ENCODE results near the gene NCDN. TPM values are rescaled to one million over a fixed set of nuclear protein-coding genes. Genes with fewer than 3 reads are reported as not detected.
"Not testable (repeated sequence)": the region's sequence is repeated elsewhere in the genome, so short reads cannot be mapped to it uniquely, and the experiment has no call there.

NCDN gene
- total RNA-seq, 1 donor from 2014 or later: 34.0 TPM

DNA sequence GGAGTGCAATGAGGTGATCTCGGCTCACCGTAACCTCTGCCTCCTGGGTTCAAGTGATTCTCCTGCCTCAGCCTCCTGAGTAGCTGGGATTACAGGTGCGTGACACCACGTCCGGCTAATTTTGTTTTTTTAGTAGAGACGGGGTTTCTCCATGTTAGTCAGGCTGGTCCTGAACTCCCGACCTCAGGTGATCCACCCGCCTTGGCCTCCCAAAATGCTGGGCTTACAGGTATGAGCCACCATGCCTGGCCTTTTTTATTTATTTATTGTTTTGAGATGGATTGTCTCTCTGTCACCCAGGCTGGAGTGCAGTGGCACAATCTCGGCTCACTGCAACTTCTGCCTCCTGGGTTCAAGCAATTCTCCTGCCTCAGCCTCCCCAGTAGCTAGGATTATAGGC is 24.0 kb downstream of the NCDN start:
- H3K27ac Mint-ChIP-seq; DNase-seq; H3K4me1 Mint-ChIP-seq; H3K27me3 Mint-ChIP-seq; H3K4me3 Mint-ChIP-seq; H3K36me3 Mint-ChIP-seq (ENCODE audit: low read depth); intact Hi-C loops (cut with micrococcal nuclease); H3K9me3 Mint-ChIP-seq: not testable (repeated sequence)

GRCh38 chr1:35585281-35585680 is 27.7 kb downstream of the NCDN start:
- Mint-ChIP-seq H3K4me1 (no peaks in the 10 kb centered on the region), H3K9me3 (no peaks in the 10 kb centered on the region), H3K27ac (no peak overlapping the region), H3K27me3 (no peaks in the 10 kb centered on the region), H3K4me3 (no peak overlapping the region), H3K36me3 (ENCODE audit: low read depth) (no peaks in the 10 kb centered on the region)
- no peak for DNase-seq
- intact Hi-C loops (cut with micrococcal nuclease): no loop called here

GRCh38 chr1:35585805-35586204 is 28.2 kb downstream of the NCDN start:
- H3K36me3 Mint-ChIP-seq (ENCODE audit: low read depth); H3K4me1 Mint-ChIP-seq; H3K4me3 Mint-ChIP-seq; H3K9me3 Mint-ChIP-seq; DNase-seq; H3K27me3 Mint-ChIP-seq; intact Hi-C loops (cut with micrococcal nuclease); H3K27ac Mint-ChIP-seq: not testable (repeated sequence)

GRCh38 chr1:35586808-35587207 is 29.2 kb downstream of the NCDN start:
- no peaks in the 10 kb centered on the region for H3K4me1 Mint-ChIP-seq
- no peak for DNase-seq
- no peaks in the 10 kb centered on the region for H3K36me3 Mint-ChIP-seq (ENCODE audit: low read depth)
- intact Hi-C loops (cut with micrococcal nuclease): no loop called here
- no peak overlapping the region for H3K27ac Mint-ChIP-seq
- H3K27me3 Mint-ChIP-seq: no peaks in the 10 kb centered on the region
- H3K9me3 Mint-ChIP-seq: no peaks in the 10 kb centered on the region
- no peak overlapping the region for H3K4me3 Mint-ChIP-seq

GRCh38 chr1:35587736-35588135 is 30.1 kb downstream of the NCDN start:
- DNase-seq: no peak
- H3K27me3 Mint-ChIP-seq: no peaks in the 10 kb centered on the region
- no peak overlapping the region for H3K4me3 Mint-ChIP-seq
- intact Hi-C loops (cut with micrococcal nuclease): no loop called here
- H3K9me3 Mint-ChIP-seq: no peaks in the 10 kb centered on the region
- H3K27ac Mint-ChIP-seq: no peak overlapping the region
- peaks cover under 1% of the 10 kb centered on the region for H3K4me1 Mint-ChIP-seq
- no peaks in the 10 kb centered on the region for H3K36me3 Mint-ChIP-seq (ENCODE audit: low read depth)

- H3K9me3 Mint-ChIP-seq: no peaks in the 10 kb centered on the region
- H3K36me3 Mint-ChIP-seq (ENCODE audit: low read depth): no peaks in the 10 kb centered on the region
- intact Hi-C loops (cut with micrococcal nuclease): no loop called here
- DNase-seq: no peak
- peaks cover 5% of the 10 kb centered on the region for H3K4me1 Mint-ChIP-seq
- H3K4me3 Mint-ChIP-seq: no peak overlapping the region
- H3K27ac Mint-ChIP-seq: no peak overlapping the region
- H3K27me3 Mint-ChIP-seq: no peaks in the 10 kb centered on the region
These were observed 30.8 kb downstream of the NCDN start for GRCh38 chr1:35588197-35588910.

DNA sequence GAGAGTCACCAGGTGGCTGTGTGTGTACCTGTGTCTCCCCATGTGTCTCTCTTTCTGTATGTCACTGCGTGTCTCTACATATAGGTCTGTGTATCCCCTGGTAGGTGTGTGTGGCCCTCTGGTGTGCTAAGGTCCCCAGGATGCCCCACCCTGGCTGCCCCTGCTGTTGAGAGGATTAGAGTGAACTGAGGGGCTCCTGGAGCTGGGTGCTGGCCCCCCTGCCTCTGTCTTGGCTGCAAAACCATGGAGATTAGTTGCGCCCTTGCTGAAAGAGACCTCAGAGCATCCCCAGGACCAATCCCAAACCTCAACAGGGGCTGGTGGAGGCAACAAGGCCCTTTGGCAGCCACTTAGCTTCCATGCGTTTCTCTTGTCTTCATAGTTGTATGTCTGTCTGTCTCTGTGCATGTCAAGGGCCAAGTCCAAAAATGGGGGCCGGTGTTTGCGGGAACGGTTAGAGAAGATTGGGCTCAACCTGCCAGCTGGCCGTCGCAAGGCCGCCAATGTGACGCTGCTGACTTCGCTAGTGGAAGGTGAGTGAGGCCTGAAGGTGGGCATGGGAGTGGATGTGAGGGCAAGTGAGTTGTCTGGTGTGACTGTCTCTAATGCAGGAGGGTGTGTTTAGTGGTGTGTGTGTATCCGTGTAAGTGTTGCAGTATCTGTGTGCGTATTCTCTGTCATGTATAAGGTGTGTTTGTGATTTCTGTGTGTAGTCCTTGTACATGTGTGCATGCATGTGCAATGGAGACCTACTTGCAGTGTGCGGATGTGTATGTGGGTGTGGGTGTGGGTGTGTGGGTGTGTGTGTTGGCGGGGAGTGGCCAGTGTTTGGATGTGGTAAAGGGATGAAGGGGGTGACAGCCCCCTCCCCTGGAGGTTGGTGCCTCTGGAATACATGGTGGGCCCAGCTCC is 32.2 kb downstream of the NCDN start:
- H3K4me3 Mint-ChIP-seq: no peak overlapping the region
- no peaks in the 10 kb centered on the region for H3K36me3 Mint-ChIP-seq (ENCODE audit: low read depth)
- H3K27me3 Mint-ChIP-seq: no peaks in the 10 kb centered on the region
- intact Hi-C loops (cut with micrococcal nuclease): no loop called here
- no peak for DNase-seq
- peaks cover 6% of the 10 kb centered on the region for H3K4me1 Mint-ChIP-seq
- no peaks in the 10 kb centered on the region for H3K9me3 Mint-ChIP-seq
- H3K27ac Mint-ChIP-seq: peak overlapping the region; percentile 29

GRCh38 chr1:35590476-35591040 is 33.0 kb downstream of the NCDN start:
- H3K36me3 Mint-ChIP-seq (ENCODE audit: low read depth): no peaks in the 10 kb centered on the region
- no peak overlapping the region for H3K27ac Mint-ChIP-seq
- peaks cover 6% of the 10 kb centered on the region for H3K4me1 Mint-ChIP-seq
- H3K27me3 Mint-ChIP-seq: no peaks in the 10 kb centered on the region
- H3K9me3 Mint-ChIP-seq: no peaks in the 10 kb centered on the region
- intact Hi-C loops (cut with micrococcal nuclease): no loop called here
- DNase-seq: no peak
- no peak overlapping the region for H3K4me3 Mint-ChIP-seq

DNA sequence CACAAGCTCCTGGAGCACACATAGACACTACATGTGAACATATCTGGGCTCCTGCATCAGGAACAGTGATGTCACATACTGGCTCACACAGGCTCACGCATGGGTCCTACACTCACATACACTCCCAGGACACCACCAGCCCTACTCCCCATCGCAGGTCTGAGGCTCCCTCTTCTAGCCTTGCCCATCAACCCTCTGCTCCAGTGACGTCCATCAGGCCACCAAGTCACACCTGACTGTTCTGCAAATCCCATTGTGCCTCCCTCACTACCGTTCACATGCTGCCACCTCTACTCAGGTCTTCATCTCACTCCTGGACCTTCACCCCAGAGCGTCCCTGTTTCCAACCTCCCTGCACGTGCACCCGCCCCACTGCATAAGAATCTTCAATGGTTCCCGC is 33.6 kb downstream of the NCDN start:
- no peak overlapping the region for H3K27ac Mint-ChIP-seq

DNA sequence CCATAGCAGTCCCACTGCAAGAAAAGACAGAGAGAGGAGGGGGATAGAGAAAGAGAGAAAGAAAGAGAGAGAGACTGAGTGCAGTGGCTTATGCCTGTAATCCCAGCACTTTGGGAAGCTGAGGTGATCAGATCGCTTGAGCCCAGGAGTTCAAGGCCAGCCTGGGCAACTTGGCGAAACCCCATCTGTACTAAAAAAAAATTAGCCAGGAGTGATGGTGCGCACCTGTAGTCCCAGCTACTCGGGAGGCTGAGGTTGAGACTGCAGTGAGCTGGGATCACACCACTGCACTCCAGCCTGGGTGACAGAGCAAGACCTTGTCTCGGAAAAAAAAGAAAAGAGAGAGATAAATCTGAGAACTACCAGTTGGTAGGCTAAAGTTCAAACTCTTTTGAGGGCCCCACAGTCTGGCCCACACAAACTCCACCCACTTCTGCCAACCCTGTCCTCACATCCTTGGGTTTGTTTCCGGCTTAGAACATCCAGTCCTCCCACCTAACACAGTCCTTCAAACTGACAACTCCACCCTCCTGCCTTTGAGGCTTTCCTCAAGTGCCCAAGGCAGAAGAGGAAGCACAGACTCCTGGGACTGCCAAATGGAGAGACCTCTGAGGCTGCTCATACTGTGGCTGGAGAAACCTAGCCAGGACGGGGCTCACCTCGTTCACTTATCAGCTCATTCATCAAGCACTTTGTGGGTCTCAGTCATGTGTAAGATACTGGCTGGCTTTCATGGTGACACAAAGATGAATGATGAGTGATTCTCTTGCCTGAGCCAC is 35.6 kb downstream of the NCDN start:
- H3K4me3 Mint-ChIP-seq: no peak overlapping the region
- intact Hi-C loops (cut with micrococcal nuclease): no loop called here
- H3K27ac Mint-ChIP-seq: no peak overlapping the region
- DNase-seq: no peak
- H3K4me1 Mint-ChIP-seq: peaks cover 6% of the 10 kb centered on the region
- peaks cover 7% of the 10 kb centered on the region for H3K36me3 Mint-ChIP-seq (ENCODE audit: low read depth)
- H3K9me3 Mint-ChIP-seq: no peaks in the 10 kb centered on the region
- no peaks in the 10 kb centered on the region for H3K27me3 Mint-ChIP-seq

More for the DNA sequence above, 33.6 kb downstream of the NCDN start:
- Mint-ChIP-seq H3K27me3 (no peaks in the 10 kb centered on the region), H3K4me3 (no peak overlapping the region), H3K36me3 (ENCODE audit: low read depth) (peaks cover 6% of the 10 kb centered on the region), H3K9me3 (no peaks in the 10 kb centered on the region), H3K4me1 (peaks cover 6% of the 10 kb centered on the region)
- intact Hi-C loops (cut with micrococcal nuclease): no loop called here
- DNase-seq: no peak

- Mint-ChIP-seq H3K27ac (no peak overlapping the region), H3K36me3 (ENCODE audit: low read depth) (peaks cover 9% of the 10 kb centered on the region), H3K4me1 (peaks cover 6% of the 10 kb centered on the region), H3K9me3 (no peaks in the 10 kb centered on the region), H3K27me3 (no peaks in the 10 kb centered on the region), H3K4me3 (no peak overlapping the region)
- no peak for DNase-seq
- intact Hi-C loops (cut with micrococcal nuclease): no loop called here
These were observed 36.6 kb downstream of the NCDN start for GRCh38 chr1:35594005-35594760.

GRCh38 chr1:35595684-35596083 is 38.1 kb downstream of the NCDN start:
- intact Hi-C loops (cut with micrococcal nuclease): no loop called here
- Mint-ChIP-seq H3K36me3 (ENCODE audit: low read depth) (peaks cover 16% of the 10 kb centered on the region), H3K4me1 (peaks cover 6% of the 10 kb centered on the region), H3K9me3 (no peaks in the 10 kb centered on the region), H3K27me3 (no peaks in the 10 kb centered on the region), H3K27ac (peak overlapping the region; percentile 4), H3K4me3 (no peak overlapping the region)
- no peak for DNase-seq

DNA sequence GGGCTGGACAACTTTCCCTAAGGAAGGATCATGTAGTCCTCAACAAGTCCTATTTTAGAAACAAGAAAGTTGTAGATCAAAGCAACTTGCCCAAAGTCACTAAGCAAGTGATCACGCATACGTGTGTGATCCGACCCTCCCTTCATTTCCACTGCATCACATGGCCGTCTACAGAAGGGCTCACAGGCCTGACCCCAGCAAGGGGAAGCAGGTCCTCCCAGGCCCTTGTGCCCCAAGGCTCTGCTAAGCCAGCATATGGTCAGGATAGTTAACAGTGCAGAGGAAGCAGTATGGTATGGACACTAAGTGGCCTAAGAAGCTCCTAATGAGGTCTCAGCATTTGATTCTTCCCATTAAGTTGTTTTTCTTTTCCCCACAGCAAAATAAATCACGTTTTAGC is 40.3 kb downstream of the NCDN start:
- Mint-ChIP-seq H3K27me3 (no peaks in the 10 kb centered on the region), H3K4me1 (peaks cover 4% of the 10 kb centered on the region)

More for the DNA sequence above, 40.3 kb downstream of the NCDN start:
- intact Hi-C loops (cut with micrococcal nuclease): no loop called here
- Mint-ChIP-seq H3K27ac (no peak overlapping the region), H3K4me3 (no peak overlapping the region), H3K36me3 (ENCODE audit: low read depth) (peaks cover 18% of the 10 kb centered on the region), H3K9me3 (no peaks in the 10 kb centered on the region)
- DNase-seq: no peak

Data from activated CD4-positive, alpha-beta T cell treated with anti-CD3 and anti-CD28 coated beads, Interleukin-2, amount 10 ng/mL, durations not matched to agents 24 days and 14 days (primary cell).